ENCODE data around the gene NT5C1B.

The NT5C1B gene

GRCh38 chr2:18584608-18584954 is 4.8 kb downstream of the NT5C1B start:
- no peak for ATAC-seq
- TF ChIP-seq POU6F1 (CRISPR knock-in tag; IDR thresholded peaks at IDR 0.05; ENCODE audit: borderline replicate concordance, low read depth) (no peak), CREB5 (CRISPR knock-in tag; IDR thresholded peaks at IDR 0.05; ENCODE audit: low read depth) (no peak), TCF4 (CRISPR knock-in tag; IDR thresholded peaks at IDR 0.05; ENCODE audit: borderline replicate concordance) (no peak), GLIS3 (CRISPR knock-in tag; IDR thresholded peaks at IDR 0.05) (no peak), ZFP30 (CRISPR knock-in tag; IDR thresholded peaks at IDR 0.05) (no peak), BACH2 (CRISPR knock-in tag; IDR thresholded peaks at IDR 0.05; ENCODE audit: borderline replicate concordance) (no peak), OSR1 (CRISPR knock-in tag; IDR thresholded peaks at IDR 0.05) (no peak), ZFP3 (CRISPR knock-in tag; IDR thresholded peaks at IDR 0.05) (no peak), SNAI2 (CRISPR knock-in tag; IDR thresholded peaks at IDR 0.05) (no peak), RARB (CRISPR knock-in tag; IDR thresholded peaks at IDR 0.05) (no peak), ESRRG (CRISPR knock-in tag; IDR thresholded peaks at IDR 0.05) (no peak), CSRNP3 (CRISPR knock-in tag; IDR thresholded peaks at IDR 0.05) (no peak), ZNF565 (CRISPR knock-in tag; conservative IDR thresholded peaks at IDR 0.05; ENCODE audit: low read depth) (no peak), ZNF8 (CRISPR knock-in tag; IDR thresholded peaks at IDR 0.05) (no peak), PPARA (CRISPR knock-in tag; IDR thresholded peaks at IDR 0.05; ENCODE audit: borderline replicate concordance) (no peak), ZC3H10 (CRISPR knock-in tag; IDR thresholded peaks at IDR 0.05) (no peak), TOX (CRISPR knock-in tag; IDR thresholded peaks at IDR 0.05; ENCODE audit: borderline replicate concordance) (no peak), PATZ1 (CRISPR knock-in tag; IDR thresholded peaks at IDR 0.05; ENCODE audit: borderline replicate concordance) (no peak), ISL1 (CRISPR knock-in tag; IDR thresholded peaks at IDR 0.05) (no peak)

GRCh38 chr2:18583905-18584607 is 5.3 kb downstream of the NT5C1B start:
- ATAC-seq, result no peak
- TF ChIP-seq ZFP3 (CRISPR knock-in tag; IDR thresholded peaks at IDR 0.05) (no peak), POU6F1 (CRISPR knock-in tag; IDR thresholded peaks at IDR 0.05; ENCODE audit: borderline replicate concordance, low read depth) (no peak), RARB (CRISPR knock-in tag; IDR thresholded peaks at IDR 0.05) (no peak), GLIS3 (CRISPR knock-in tag; IDR thresholded peaks at IDR 0.05) (no peak), ZC3H10 (CRISPR knock-in tag; IDR thresholded peaks at IDR 0.05) (no peak), ESRRG (CRISPR knock-in tag; IDR thresholded peaks at IDR 0.05) (no peak)

- ATAC-seq, result no peak
- peak; percentile 58; the same call in 1 of the 2 replicates for TF ChIP-seq TCF4 (CRISPR knock-in tag; IDR thresholded peaks at IDR 0.05; ENCODE audit: borderline replicate concordance)
- TF ChIP-seq ZNF70 (CRISPR knock-in tag; IDR thresholded peaks at IDR 0.05), result peak; percentile 58
- TF ChIP-seq CSRNP3 (CRISPR knock-in tag; IDR thresholded peaks at IDR 0.05), result no peak
Observed at GRCh38 chr2:18580606-18581005, 8.8 kb downstream of the NT5C1B start.

All from SK-N-SH treated with all-trans-retinoic acid at 6 μM for 48 hours (cell line).